Subcutaneous adipose tissue (tissue), 4 donors: ENCODE data around the gene CFAP92. TPM values are rescaled to one million over a fixed set of nuclear protein-coding genes. Genes with fewer than 3 reads are reported as not detected.

Experiments used
- total RNA-seq, 4 donors: library from RNA; depleted of rRNA; stranded (reverse); fragments of >200 nt; gene quantifications; one replicate each; pipeline ENCODE4 v1.1.0, GENCODE V29; 2016
- TF ChIP-seq, protein P1 (sequence below): fragments of 450-650 bp; IDR thresholded peaks from one replicate; pipeline ENCODE4 v1.5.1; 2016; ENCODE audit warnings: low read depth, mild to moderate bottlenecking, control low read depth, antibody characterized with exemption, moderate library complexity

CFAP92 gene
- total RNA-seq, 4 donors from 2014 or later: 0.22 to 1.5 (median 0.90) TPM

DNA sequence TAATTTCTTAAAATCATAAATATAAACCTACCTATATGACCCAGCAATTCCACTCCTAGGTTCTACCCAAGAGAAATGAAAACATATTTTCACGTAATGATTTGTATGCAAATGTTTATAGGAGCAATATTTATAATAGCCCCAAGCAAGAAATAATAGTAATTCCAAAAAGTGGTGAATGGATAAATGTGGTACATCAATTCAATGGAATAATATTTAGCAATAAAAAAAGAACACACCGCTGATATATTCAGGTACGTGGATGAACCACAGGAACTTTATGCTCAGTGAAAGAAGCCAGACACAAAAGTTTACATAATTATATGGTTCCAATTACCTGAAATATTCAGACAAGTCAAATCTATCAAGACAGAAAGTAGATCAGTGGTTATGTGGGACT is 64.5 kb downstream of the CFAP92 start:
- TF ChIP-seq, protein P1, sequence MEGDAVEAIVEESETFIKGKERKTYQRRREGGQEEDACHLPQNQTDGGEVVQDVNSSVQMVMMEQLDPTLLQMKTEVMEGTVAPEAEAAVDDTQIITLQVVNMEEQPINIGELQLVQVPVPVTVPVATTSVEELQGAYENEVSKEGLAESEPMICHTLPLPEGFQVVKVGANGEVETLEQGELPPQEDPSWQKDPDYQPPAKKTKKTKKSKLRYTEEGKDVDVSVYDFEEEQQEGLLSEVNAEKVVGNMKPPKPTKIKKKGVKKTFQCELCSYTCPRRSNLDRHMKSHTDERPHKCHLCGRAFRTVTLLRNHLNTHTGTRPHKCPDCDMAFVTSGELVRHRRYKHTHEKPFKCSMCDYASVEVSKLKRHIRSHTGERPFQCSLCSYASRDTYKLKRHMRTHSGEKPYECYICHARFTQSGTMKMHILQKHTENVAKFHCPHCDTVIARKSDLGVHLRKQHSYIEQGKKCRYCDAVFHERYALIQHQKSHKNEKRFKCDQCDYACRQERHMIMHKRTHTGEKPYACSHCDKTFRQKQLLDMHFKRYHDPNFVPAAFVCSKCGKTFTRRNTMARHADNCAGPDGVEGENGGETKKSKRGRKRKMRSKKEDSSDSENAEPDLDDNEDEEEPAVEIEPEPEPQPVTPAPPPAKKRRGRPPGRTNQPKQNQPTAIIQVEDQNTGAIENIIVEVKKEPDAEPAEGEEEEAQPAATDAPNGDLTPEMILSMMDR: no peak

DNA sequence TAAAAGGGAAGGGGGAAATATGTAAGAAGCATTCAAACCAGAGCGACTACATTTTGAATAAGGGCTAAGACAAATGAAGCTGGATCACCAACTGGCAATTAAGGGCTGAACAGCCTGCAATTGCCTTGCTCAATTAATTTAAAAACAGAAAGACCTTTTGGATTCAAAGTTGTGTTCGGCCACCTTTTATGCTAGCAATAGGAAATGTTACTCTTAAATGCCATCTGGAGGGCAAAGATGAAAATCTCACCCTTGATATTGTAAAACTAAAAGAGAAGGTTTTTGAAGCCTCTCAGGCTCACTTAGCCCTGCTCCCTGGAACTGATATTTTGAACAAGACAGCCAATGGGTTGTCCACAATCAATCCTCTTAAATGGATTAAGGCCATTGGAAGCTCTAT is 70.3 kb downstream of the CFAP92 start:
- TF ChIP-seq, protein P1: no peak

DNA sequence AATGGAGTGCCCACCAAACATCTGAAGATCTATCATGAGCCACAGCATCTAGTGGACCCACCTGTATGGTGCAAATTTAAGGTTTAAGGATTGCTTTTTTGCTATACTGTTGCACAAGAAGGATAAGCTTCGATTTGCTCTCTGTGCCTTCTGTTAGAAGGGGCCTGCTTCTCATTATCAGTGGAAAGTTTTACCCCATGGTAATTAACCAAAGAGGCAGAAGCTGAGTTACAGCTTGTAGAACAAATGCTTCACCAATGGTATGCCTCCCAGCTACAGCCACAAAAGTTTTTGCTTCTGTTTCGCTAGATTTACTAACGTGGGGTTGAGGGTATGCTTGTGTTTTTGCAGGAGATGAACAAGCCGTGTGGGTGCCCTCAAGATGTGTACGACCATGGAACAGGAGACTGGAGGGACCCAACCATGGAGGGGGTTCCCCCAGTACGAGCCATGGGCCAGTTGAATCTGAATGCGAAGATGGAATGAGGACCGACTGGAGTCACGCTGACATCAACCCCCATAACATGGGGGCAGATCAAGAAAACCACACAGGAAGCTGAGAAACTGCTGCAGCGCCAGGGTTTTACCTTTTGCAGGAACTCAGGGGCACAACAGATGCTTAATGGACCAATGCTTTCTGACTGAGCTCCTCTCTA is 70.9 kb downstream of the CFAP92 start:
- TF ChIP-seq, protein P1: no peak

DNA sequence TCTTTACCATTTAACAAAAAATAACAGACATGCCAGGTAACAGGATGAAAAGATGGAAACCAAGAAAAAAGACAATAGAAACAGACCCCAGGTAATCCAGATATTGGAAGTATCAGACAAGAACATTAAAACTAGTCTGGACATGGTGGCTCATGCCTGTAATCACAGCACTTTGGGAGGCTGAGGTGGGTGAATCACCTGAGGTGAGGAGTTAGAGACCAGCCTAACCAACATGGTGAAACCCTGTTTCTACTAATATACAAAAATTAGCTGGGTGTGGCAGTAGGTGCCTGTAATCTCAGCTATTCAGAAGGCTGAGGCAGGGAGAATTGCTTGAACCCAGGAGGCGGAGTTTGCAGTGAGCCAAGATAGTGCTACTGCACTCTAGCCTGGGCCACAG is 73.9 kb downstream of the CFAP92 start:
- TF ChIP-seq, protein P1: no peak

DNA sequence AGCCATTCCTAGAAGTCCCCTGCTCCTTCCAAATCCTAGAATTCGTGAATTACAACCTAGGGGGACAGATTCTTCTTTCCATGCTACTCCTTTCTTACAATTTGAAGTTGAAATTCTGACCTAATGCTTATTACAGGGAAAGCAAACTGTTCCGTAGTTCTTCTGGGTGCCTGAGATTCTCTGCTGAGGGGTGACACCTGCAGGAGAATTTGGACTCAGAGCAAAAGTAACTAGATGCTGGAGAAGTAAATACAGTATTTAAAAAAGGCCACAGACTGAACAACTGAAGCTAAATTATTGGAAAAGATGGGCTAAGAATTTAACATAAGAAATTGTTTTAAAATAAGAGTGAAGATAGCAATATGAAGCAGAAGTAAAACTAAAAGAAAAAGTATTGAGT is 76.6 kb downstream of the CFAP92 start:
- TF ChIP-seq, protein P1: no peak

DNA sequence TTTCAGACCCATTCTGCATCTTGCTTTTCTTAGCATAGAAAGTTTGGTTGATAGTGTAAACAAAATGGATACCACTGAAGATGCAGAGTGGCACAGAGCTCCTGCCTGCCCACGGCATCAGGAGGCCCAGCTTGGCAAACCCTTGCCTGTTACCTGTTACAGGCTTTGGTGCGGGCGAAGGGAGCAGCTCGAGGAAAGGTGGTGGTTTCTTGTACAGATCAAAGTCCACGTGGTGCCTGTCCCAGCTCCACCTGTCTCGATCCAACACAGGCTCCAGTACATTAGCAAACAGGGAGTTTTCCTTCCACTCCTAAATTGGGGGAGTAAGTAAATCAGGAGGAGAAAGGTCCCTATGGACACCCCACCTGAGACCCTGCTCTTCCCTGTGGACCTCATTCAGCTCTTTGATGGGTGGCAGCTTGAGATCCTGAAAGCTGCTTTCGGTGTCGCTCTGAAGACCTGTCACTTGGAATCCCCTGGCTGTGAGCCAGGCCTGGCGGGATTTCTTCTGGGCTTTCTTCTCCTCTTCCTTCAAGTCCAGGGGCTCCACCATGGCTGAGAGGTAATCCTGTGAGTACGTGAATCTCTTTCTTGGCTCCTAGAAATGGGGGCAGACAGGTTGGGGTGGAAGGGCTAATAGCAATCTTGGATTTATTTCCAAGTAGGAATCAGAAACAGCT is 78.8 kb downstream of the CFAP92 start:
- TF ChIP-seq, protein P1: no peak

DNA sequence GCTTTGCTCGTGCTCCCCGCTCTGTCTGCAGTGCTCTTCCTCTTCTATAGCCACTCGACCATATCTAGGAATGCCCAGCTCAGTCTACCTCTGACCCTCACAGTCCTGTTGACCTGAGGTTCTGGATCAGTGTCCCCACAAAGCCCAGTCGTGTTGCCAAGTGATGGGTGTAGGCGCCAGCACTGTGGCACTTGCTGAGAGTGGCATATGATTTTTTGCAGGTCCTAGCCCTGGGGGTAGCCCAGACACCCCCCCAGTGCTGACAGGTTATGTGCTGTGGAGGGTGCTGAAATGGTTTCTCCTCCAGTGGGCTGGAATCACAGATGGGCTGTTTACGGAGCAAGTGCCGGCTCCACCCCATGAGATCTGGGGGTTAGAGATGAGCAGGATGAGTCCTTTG is 82.0 kb downstream of the CFAP92 start:
- TF ChIP-seq, protein P1: no peak
